ENCODE data around the gene WDFY4.

DNA sequence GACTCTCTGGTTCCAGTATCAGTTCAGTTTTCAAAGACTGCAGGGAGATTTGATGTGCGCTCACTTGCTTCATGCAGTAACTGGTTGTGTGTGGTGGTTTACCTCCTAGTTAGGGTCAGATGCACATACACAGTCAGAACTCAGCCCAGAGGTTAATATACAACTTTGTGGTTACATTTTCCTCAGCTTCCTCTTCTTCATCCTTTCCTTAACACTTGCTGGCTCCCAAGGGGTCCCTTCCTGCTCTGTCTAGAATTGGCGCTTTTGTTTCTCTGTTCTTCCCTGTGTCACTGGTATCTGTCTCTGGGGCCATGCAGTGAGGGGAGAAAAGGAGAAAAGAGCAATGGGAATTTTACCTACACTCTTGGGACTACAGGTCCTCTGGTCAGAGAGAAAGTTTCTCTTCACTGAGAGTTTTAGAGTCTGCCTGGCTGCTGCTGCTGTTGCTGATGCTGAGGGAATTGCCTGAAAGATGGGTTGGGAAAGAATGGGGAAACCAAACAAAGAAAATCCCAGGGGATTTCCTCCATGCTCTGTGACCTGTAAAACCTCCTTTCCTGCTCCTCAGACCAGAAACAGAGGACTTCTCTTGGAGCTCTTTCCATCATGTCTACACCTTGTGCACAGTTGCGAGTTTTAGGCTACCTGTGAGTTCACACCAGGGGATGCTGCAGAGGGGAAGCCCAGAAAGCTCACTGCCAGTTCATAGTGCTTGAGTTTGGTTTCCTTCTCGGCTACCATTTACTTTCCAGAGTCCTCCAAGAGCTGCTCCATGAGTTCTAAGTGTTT is 74.6 kb downstream of the WDFY4 start:
- TF ChIP-seq, protein P1, sequence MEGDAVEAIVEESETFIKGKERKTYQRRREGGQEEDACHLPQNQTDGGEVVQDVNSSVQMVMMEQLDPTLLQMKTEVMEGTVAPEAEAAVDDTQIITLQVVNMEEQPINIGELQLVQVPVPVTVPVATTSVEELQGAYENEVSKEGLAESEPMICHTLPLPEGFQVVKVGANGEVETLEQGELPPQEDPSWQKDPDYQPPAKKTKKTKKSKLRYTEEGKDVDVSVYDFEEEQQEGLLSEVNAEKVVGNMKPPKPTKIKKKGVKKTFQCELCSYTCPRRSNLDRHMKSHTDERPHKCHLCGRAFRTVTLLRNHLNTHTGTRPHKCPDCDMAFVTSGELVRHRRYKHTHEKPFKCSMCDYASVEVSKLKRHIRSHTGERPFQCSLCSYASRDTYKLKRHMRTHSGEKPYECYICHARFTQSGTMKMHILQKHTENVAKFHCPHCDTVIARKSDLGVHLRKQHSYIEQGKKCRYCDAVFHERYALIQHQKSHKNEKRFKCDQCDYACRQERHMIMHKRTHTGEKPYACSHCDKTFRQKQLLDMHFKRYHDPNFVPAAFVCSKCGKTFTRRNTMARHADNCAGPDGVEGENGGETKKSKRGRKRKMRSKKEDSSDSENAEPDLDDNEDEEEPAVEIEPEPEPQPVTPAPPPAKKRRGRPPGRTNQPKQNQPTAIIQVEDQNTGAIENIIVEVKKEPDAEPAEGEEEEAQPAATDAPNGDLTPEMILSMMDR (IDR thresholded peaks at IDR 0.05) = no peak
- TF ChIP-seq POLR2A (IDR thresholded peaks at IDR 0.05) = no peak
